H9 (cell line): ENCODE results near the gene WDHD1. TPM values are rescaled to one million over a fixed set of nuclear protein-coding genes. Genes with fewer than 3 reads are reported as not detected.

ENCODE experiments used
- DNase-seq: peaks from one replicate; pipeline ENCODE4 v3.0.0-alpha.2; 2017
- H2AFZ ChIP-seq: one replicate; pipeline ENCODE4 v1.6.1; 2013; ENCODE audit warnings: mild to moderate bottlenecking, low read length, control low read depth, moderate library complexity
- H2AK5ac ChIP-seq: 2 replicates; pipeline ENCODE4 v1.6.1; 2013; ENCODE audit warnings: low read length, control low read depth, mixed read lengths; ENCODE audit not compliant: insufficient read length
- H2BK120ac ChIP-seq: one replicate; pipeline ENCODE4 v1.6.1; 2013; ENCODE audit warnings: low read depth, mild to moderate bottlenecking, low read length, control low read depth, inconsistent platforms; ENCODE audit not compliant: poor library complexity, severe bottlenecking
- H2BK12ac ChIP-seq: 2 replicates; pipeline ENCODE4 v1.6.1; 2013; ENCODE audit warnings: low read length, control low read depth, mixed read lengths, low read depth; ENCODE audit not compliant: insufficient read length
- H2BK15ac ChIP-seq: 2 replicates; pipeline ENCODE4 v1.6.1; 2013; ENCODE audit warnings: low read depth, low read length, control low read depth
- H2BK20ac ChIP-seq: one replicate; pipeline ENCODE4 v1.6.1; 2013; ENCODE audit warnings: low read depth, mild to moderate bottlenecking, low read length, control low read depth, inconsistent platforms; ENCODE audit not compliant: poor library complexity, severe bottlenecking
- H2BK5ac ChIP-seq: 2 replicates; pipeline ENCODE4 v1.6.1; 2013; ENCODE audit warnings: low read length, control low read depth, mixed read lengths; ENCODE audit not compliant: insufficient read length
- H3K14ac ChIP-seq: 2 replicates; pipeline ENCODE4 v1.6.1; 2013; ENCODE audit warnings: low read length, control low read depth; ENCODE audit not compliant: insufficient read depth
- H3K18ac ChIP-seq: 2 replicates; pipeline ENCODE4 v1.6.1; 2013; ENCODE audit warnings: low read depth, mild to moderate bottlenecking, mixed read lengths, low read length, control low read depth; ENCODE audit not compliant: insufficient read length
- H3K23ac ChIP-seq: 2 replicates; pipeline ENCODE4 v1.6.1; 2013; ENCODE audit warnings: low read length, control low read depth, mixed read lengths, low read depth; ENCODE audit not compliant: insufficient read length
- H3K23me2 ChIP-seq: 2 replicates; pipeline ENCODE4 v1.6.1; 2013; ENCODE audit warnings: low read depth, mild to moderate bottlenecking, mixed read lengths, low read length, control low read depth; ENCODE audit not compliant: insufficient read length, poor library complexity, severe bottlenecking
- H3K27ac ChIP-seq: 2 replicates; pipeline ENCODE4 v1.5.1; 2013; ENCODE audit warnings: low read length, control low read depth, mixed read lengths, low read depth; ENCODE audit not compliant: insufficient read length
- H3K27me3 ChIP-seq: 2 replicates; pipeline ENCODE4 v1.6.1; 2013; ENCODE audit warnings: low read length, control low read depth, inconsistent platforms; ENCODE audit not compliant: insufficient read depth
- H3K4ac ChIP-seq: 2 replicates; pipeline ENCODE4 v1.6.1; 2013; ENCODE audit warnings: low read depth, mild to moderate bottlenecking, control low read depth, inconsistent platforms, low read length, moderate library complexity
- H3K4me1 ChIP-seq: 2 replicates; pipeline ENCODE4 v1.6.1; 2013; ENCODE audit warnings: low read length, control low read depth, inconsistent platforms; ENCODE audit not compliant: insufficient read depth
- H3K4me2 ChIP-seq: 2 replicates; pipeline ENCODE4 v1.6.1; 2013; ENCODE audit warnings: low read length, control low read depth, mixed read lengths; ENCODE audit not compliant: insufficient read length, insufficient read depth
- H3K56ac ChIP-seq: 2 replicates; pipeline ENCODE4 v1.6.1; 2013; ENCODE audit warnings: low read depth, mild to moderate bottlenecking, mixed read lengths, low read length, control low read depth; ENCODE audit not compliant: insufficient read length
- H3K79me1 ChIP-seq: 2 replicates; pipeline ENCODE4 v1.6.1; 2013; ENCODE audit warnings: low read depth, mild to moderate bottlenecking, moderate library complexity, low read length, control low read depth, inconsistent platforms; ENCODE audit not compliant: insufficient read depth, poor library complexity, severe bottlenecking
- H3K79me2 ChIP-seq: 2 replicates; pipeline ENCODE4 v1.6.1; 2013; ENCODE audit warnings: low read length, control low read depth, inconsistent platforms; ENCODE audit not compliant: insufficient read depth
- H3K9ac ChIP-seq: 2 replicates; pipeline ENCODE4 v1.6.1; 2013; ENCODE audit warnings: low read length, control low read depth, mixed read lengths; ENCODE audit not compliant: insufficient read length; ENCODE audit errors: extremely low read depth
- H3K9me3 ChIP-seq: one replicate; pipeline ENCODE4 v1.6.1; 2013; ENCODE audit warnings: low read depth, low read length, inconsistent platforms; ENCODE audit not compliant: control insufficient read depth
- H3T11ph ChIP-seq: one replicate; pipeline ENCODE4 v1.6.1; 2013; ENCODE audit warnings: mild to moderate bottlenecking, low read length, control low read depth, inconsistent platforms
- H4K20me1 ChIP-seq: one replicate; pipeline ENCODE4 v1.6.1; 2013; ENCODE audit not compliant: control insufficient read depth, insufficient read length, insufficient read depth
- H4K5ac ChIP-seq: 2 replicates; pipeline ENCODE4 v1.6.1; 2013; ENCODE audit warnings: low read depth, mild to moderate bottlenecking, mixed read lengths, low read length, control low read depth; ENCODE audit not compliant: insufficient read length
- H4K8ac ChIP-seq: replicated peaks from 2 replicates; pipeline ENCODE4 v1.6.1; 2013; ENCODE audit warnings: low read length, control low read depth, mixed read lengths, low read depth; ENCODE audit not compliant: insufficient read length
- H4K91ac ChIP-seq: 2 replicates; pipeline ENCODE4 v1.6.1; 2013; ENCODE audit warnings: low read depth, mild to moderate bottlenecking, moderate library complexity, mixed read lengths, low read length, control low read depth; ENCODE audit not compliant: insufficient read length
- H3K27ac Mint-ChIP-seq, 3 experiments: 2 replicates in 2 of 3; 3 replicates in 1 of 3; pipeline ENCODE4 v1.8.0; 2020 to 2021; ENCODE audit warnings: mixed read lengths in 3 of 3, mild to moderate bottlenecking in 1 of 3, moderate library complexity in 1 of 3
- H3K27me3 Mint-ChIP-seq: 2 replicates; pipeline ENCODE4 v1.8.0; 2021; ENCODE audit warnings: low read depth, mild to moderate bottlenecking, moderate library complexity, mixed read lengths
- H3K36me3 Mint-ChIP-seq, 3 experiments: 2 replicates in 2 of 3; 3 replicates in 1 of 3; pipeline ENCODE4 v1.8.0; 2020 to 2021; ENCODE audit warnings: low read depth in 3 of 3, mixed read lengths in 3 of 3; ENCODE audit not compliant: insufficient read depth in 1 of 3
- H3K4me1 Mint-ChIP-seq, 2 experiments: 2 replicates each; pipeline ENCODE4 v1.8.0; 2020; ENCODE audit warnings: mixed read lengths in 2 of 2
- H3K4me3 Mint-ChIP-seq, 2 experiments: 2 replicates in 1 of 2; 3 replicates in 1 of 2; pipeline ENCODE4 v1.8.0; 2020 to 2021; ENCODE audit warnings: mild to moderate bottlenecking in 2 of 2, mixed read lengths in 2 of 2, moderate library complexity in 1 of 2
- H3K9me3 Mint-ChIP-seq, 2 experiments: 2 replicates in 1 of 2; 3 replicates in 1 of 2; pipeline ENCODE4 v1.8.0; 2020; ENCODE audit warnings: mild to moderate bottlenecking in 2 of 2, mixed read lengths in 2 of 2, moderate library complexity in 1 of 2
- CTCF ChIP-seq: fragments of 200-600 bp; sonication (generic); conservative IDR thresholded peaks from 3 replicates; pipeline ENCODE4 v1.8.0; 2021; ENCODE audit warnings: antibody characterized with exemption, mild to moderate bottlenecking
- WGBS: extraction: QIAGEN DNeasy Blood & Tissue Kit; methylation state at CpG from one replicate; pipeline ENCODE4 v1.1.7; 2013; ENCODE audit warnings: missing lambda C conversion rate, low lambda C conversion rate, mixed read lengths; ENCODE audit not compliant: insufficient read length; ENCODE audit errors: extremely low coverage; 5-methylcytosine and 5-hydroxymethylcytosine counted together
- total RNA-seq: library from RNA; stranded (reverse); gene quantifications from 2 replicates; pipeline ENCODE4 v1.2.1, GENCODE V29; 2021

Gene WDHD1
- total RNA-seq, 1 experiment from 2014 or later: 93.7 TPM

DNA sequence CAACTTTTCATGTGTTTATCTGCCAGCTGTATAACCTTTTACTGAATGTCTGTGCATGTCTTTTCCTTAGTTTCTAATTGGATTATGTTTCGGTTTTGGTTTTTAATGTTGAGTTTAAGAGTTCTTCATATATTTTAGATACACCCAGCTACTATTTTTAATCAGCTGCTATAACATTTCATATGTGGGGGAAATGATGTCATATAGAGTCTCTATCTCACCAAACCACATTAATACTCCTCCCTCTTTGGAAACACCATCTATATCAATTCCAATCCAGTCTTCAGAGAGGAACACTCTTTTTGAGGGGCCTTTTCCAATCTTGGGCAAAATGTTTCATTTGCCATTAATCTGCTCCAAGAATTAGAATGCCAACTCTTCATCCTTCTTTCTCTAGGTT is 95.8 kb downstream of the WDHD1 start:
- Histone ChIP-seq H3K79me1 (no peaks in the 10 kb centered on the region), H2BK12ac (no peak overlapping the region), H3K79me2 (no peaks in the 10 kb centered on the region), H3K4ac (no peak overlapping the region), H4K5ac (no peak overlapping the region), H3K14ac (no peak overlapping the region), H3K18ac (no peak overlapping the region), H3K56ac (no peak overlapping the region), H2AFZ (no peak overlapping the region), H2BK120ac (no peak overlapping the region), H3K27me3 (no peaks in the 10 kb centered on the region), H3K23ac (no peak overlapping the region), H2AK5ac (no peak overlapping the region), H3K4me2 (no peak overlapping the region), H3T11ph (no peak overlapping the region), H3K4me1 (no peaks in the 10 kb centered on the region; the same call in 1 of the 2 replicates), H4K8ac (no peak overlapping the region), H4K91ac (no peak overlapping the region), H2BK15ac (no peak overlapping the region), H2BK20ac (no peak overlapping the region), H3K27ac (no peak overlapping the region), H3K9me3 (no peaks in the 10 kb centered on the region), H3K23me2 (no peaks in the 10 kb centered on the region), H4K20me1 (no peaks in the 10 kb centered on the region), H3K9ac (no peak overlapping the region), H2BK5ac (no peak overlapping the region)
- H3K4me3 Mint-ChIP-seq: no peak overlapping the region
- WGBS: no CpG with 5 or more reads among the region's 1 CpG
- no peaks in the 10 kb centered on the region for H3K4me1 Mint-ChIP-seq
- H3K36me3 Mint-ChIP-seq: no peaks in the 10 kb centered on the region
- H3K9me3 Mint-ChIP-seq: no peaks in the 10 kb centered on the region; a peak in 1 of 5 replicates
- no peaks in the 10 kb centered on the region for H3K27me3 Mint-ChIP-seq
- H3K27ac Mint-ChIP-seq: no peak overlapping the region
- no peak for DNase-seq
- no peak for TF ChIP-seq CTCF
